Cardiac fibroblast (primary cell): ENCODE results near the gene SREK1.
A peak's percentile ranks its signal among the peaks of the same experiment; 100 is the strongest.

ENCODE experiments used
- DNase-seq, 2 donors: peaks; one replicate each; pipeline versions ENCODE4 v3.0.0 to v3.0.0-alpha.2; 2010; ENCODE audit warnings: low read depth in 2 of 2
- H3K4me3 ChIP-seq, 2 donors: replicated peaks in 1 of 2; 1 replicate in 1 of 2; 2 replicates in 1 of 2; pipeline ENCODE4 v1.5.1; 2011; ENCODE audit warnings: low read depth in 2 of 2, low read length in 2 of 2, mild to moderate bottlenecking in 2 of 2, moderate library complexity in 1 of 2
- CTCF ChIP-seq: IDR thresholded peaks from one replicate; pipeline ENCODE4 v1.5.1; 2011; ENCODE audit warnings: low read depth, mild to moderate bottlenecking, low read length, inconsistent platforms

Gene SREK1

GRCh38 chr5:66143473-66144073 is 527 bp upstream of the SREK1 start:
- H3K4me3 ChIP-seq: peak overlapping the region; percentile 37 to 83
- no peak for TF ChIP-seq CTCF
- no peak for DNase-seq

- no peak for DNase-seq
- H3K4me3 ChIP-seq: peak overlapping the region; percentile 83 to 92
- TF ChIP-seq CTCF: no peak
These were observed 812 bp downstream of the SREK1 start for GRCh38 chr5:66144834-66145390.

- no peak for TF ChIP-seq CTCF
- no peak for DNase-seq
- H3K4me3 ChIP-seq: peak overlapping the region; percentile 83 to 92
These were observed 1.6 kb downstream of the SREK1 start for GRCh38 chr5:66145737-66146136.

GRCh38 chr5:66149950-66150349 is 5.8 kb downstream of the SREK1 start:
- no peak for TF ChIP-seq CTCF
- peak in 1 of 2 donors; percentile 42 for DNase-seq
- no peak overlapping the region for H3K4me3 ChIP-seq

GRCh38 chr5:66151030-66151429 is 6.9 kb downstream of the SREK1 start:
- no peak for DNase-seq
- no peak overlapping the region for H3K4me3 ChIP-seq
- TF ChIP-seq CTCF: no peak

- no peak overlapping the region for H3K4me3 ChIP-seq
- DNase-seq: no peak
- TF ChIP-seq CTCF: no peak
These were observed 7.4 kb downstream of the SREK1 start for GRCh38 chr5:66151491-66151890.

- DNase-seq: no peak
- H3K4me3 ChIP-seq: no peak overlapping the region
- TF ChIP-seq CTCF: no peak
These were observed 12.9 kb downstream of the SREK1 start for GRCh38 chr5:66157046-66157445.
